Ishikawa (cell line): Measurements from ENCODE around the gene UBE2H.
A peak's percentile ranks its signal among the peaks of the same experiment; 100 is the strongest.

Source experiments
- CEBPB ChIP-seq: IDR thresholded peaks from 2 replicates; pipeline ENCODE4 v1.6.1; 2012
- CREB1 ChIP-seq: IDR thresholded peaks from 2 replicates; pipeline ENCODE4 v1.6.1; 2012; ENCODE audit warnings: low read depth
- EGR1 ChIP-seq: IDR thresholded peaks from 2 replicates; pipeline ENCODE4 v1.6.1; 2012
- EP300 ChIP-seq: IDR thresholded peaks from 2 replicates; pipeline ENCODE4 v1.6.1; 2012; ENCODE audit warnings: borderline replicate concordance
- FOXM1 ChIP-seq: IDR thresholded peaks from 2 replicates; pipeline ENCODE4 v1.6.1; 2012; ENCODE audit warnings: low read depth, borderline replicate concordance
- MAX ChIP-seq: IDR thresholded peaks from 2 replicates; pipeline ENCODE4 v1.6.1; 2012
- NFIC ChIP-seq: IDR thresholded peaks from 2 replicates; pipeline ENCODE4 v1.6.1; 2012
- RAD21 ChIP-seq: IDR thresholded peaks from 2 replicates; pipeline ENCODE4 v1.6.1; 2012; ENCODE audit warnings: low read depth
- REST ChIP-seq: IDR thresholded peaks from 2 replicates; pipeline ENCODE4 v1.6.1; 2012; ENCODE audit warnings: low read depth, mild to moderate bottlenecking
- TAF1 ChIP-seq: IDR thresholded peaks from 2 replicates; pipeline ENCODE4 v1.6.1; 2012; ENCODE audit warnings: low read depth, mild to moderate bottlenecking
- TCF12 ChIP-seq: IDR thresholded peaks from 2 replicates; pipeline ENCODE4 v1.6.1; 2012; ENCODE audit warnings: low read depth
- TEAD4 ChIP-seq: IDR thresholded peaks from 2 replicates; pipeline ENCODE4 v1.6.1; 2012
- USF1 ChIP-seq: IDR thresholded peaks from 2 replicates; pipeline ENCODE4 v1.6.1; 2012
- YY1 ChIP-seq: IDR thresholded peaks from 2 replicates; pipeline ENCODE4 v1.6.1; 2012; ENCODE audit warnings: low read depth
- ZBTB7A ChIP-seq: IDR thresholded peaks from 2 replicates; pipeline ENCODE4 v1.6.1; 2012; ENCODE audit warnings: low read depth

Gene UBE2H

GRCh38 chr7:129989466-129989865, 36.7 kb upstream of the UBE2H start:
- TF ChIP-seq USF1 = no peak
- TF ChIP-seq NFIC = no peak
- no peak for TF ChIP-seq FOXM1
- TF ChIP-seq CEBPB = no peak
- TF ChIP-seq TAF1 = no peak
- TF ChIP-seq EGR1 = no peak
- TF ChIP-seq TEAD4 = no peak
- no peak for TF ChIP-seq REST
- TF ChIP-seq MAX = no peak
- no peak for TF ChIP-seq EP300
- TF ChIP-seq RAD21 = no peak
- TF ChIP-seq ZBTB7A = no peak
- TF ChIP-seq YY1 = no peak

- TF ChIP-seq FOXM1 (no peak), RAD21 (no peak), CEBPB (no peak), TAF1 (no peak), YY1 (no peak), EP300 (no peak), EGR1 (no peak), TCF12 (no peak), REST (no peak), CREB1 (no peak)
Measured at GRCh38 chr7:129986600-129986999, 33.8 kb upstream of the UBE2H start.

- TF ChIP-seq TEAD4 (no peak), FOXM1 (no peak)
Measured at GRCh38 chr7:129980667-129981066, 27.9 kb upstream of the UBE2H start.

GRCh38 chr7:129975309-129975708, 22.5 kb upstream of the UBE2H start:
- TF ChIP-seq USF1 (no peak), MAX (no peak), TEAD4 (no peak), CEBPB (no peak), REST (no peak), CREB1 (no peak), TCF12 (no peak), FOXM1 (no peak), YY1 (no peak), RAD21 (no peak), ZBTB7A (no peak), EGR1 (no peak), NFIC (no peak), TAF1 (no peak)

- TF ChIP-seq REST (no peak), RAD21 (no peak), CREB1 (no peak), EGR1 (no peak), NFIC (0 out of 2 replicates have a peak, but pooled peaks have one; percentile 26), YY1 (no peak), ZBTB7A (no peak), TAF1 (no peak), TCF12 (no peak), MAX (peak; percentile 67)
Measured at GRCh38 chr7:129970816-129971215, 18.1 kb upstream of the UBE2H start.
